Right atrium auricular region (tissue), 2 donors: ENCODE results near the gene ANXA7. TPM values are rescaled to one million over a fixed set of nuclear protein-coding genes. Genes with fewer than 3 reads are reported as not detected.
"Not testable (repeated sequence)": the region's sequence is repeated elsewhere in the genome, so short reads cannot be mapped to it uniquely, and the experiment has no call there.

Experiments used
- DNase-seq: peaks from one replicate; pipeline ENCODE4 v3.0.0-alpha.2; 2019; ENCODE audit warnings: low spot score
- H3K27ac ChIP-seq, 2 donors: fragments of 200-600 bp; sonication (generic); 1 replicate in 1 of 2; 2 replicates in 1 of 2; pipeline ENCODE4 v1.5.1; 2016 to 2019
- H3K27me3 ChIP-seq, 2 donors: fragments of 200-600 bp; sonication (generic); one replicate each; pipeline versions ENCODE4 v1.5.1 to v1.6.0; 2017 to 2019
- H3K36me3 ChIP-seq: fragments of 200-600 bp; sonication (generic); one replicate; pipeline ENCODE4 v1.5.1; 2016
- H3K4me1 ChIP-seq, 2 donors: fragments of 200-600 bp; sonication (generic); one replicate each; pipeline versions ENCODE4 v1.5.1 to v1.6.0; 2017 to 2019
- H3K4me3 ChIP-seq, 2 donors: fragments of 200-600 bp; sonication (generic); 1 replicate in 1 of 2; 2 replicates in 1 of 2; pipeline ENCODE4 v1.5.1; 2017 to 2019; ENCODE audit warnings: mild to moderate bottlenecking in 1 of 2, moderate library complexity in 1 of 2
- H3K9me3 ChIP-seq, 2 donors: fragments of 200-600 bp; sonication (generic); one replicate each; pipeline ENCODE4 v1.5.1; 2019
- CTCF ChIP-seq, 2 donors: fragments of 200-600 bp; sonication (generic); IDR thresholded peaks; one replicate each; pipeline ENCODE4 v1.5.1; 2019; ENCODE audit warnings: antibody characterized with exemption in 2 of 2
- total RNA-seq, 2 donors: library from RNA; depleted of rRNA; stranded (reverse); fragments of >200 nt; gene quantifications; one replicate each; pipeline ENCODE4 v1.1.0, GENCODE V29; 2016

ANXA7 gene
- total RNA-seq, 2 donors from 2014 or later, result 100 to 117 TPM

- Histone ChIP-seq H3K36me3 (peaks cover 42% of the 10 kb centered on the region), H3K4me1 (no peaks in the 10 kb centered on the region), H3K27me3 (no peaks in the 10 kb centered on the region), H3K27ac (no peak overlapping the region), H3K9me3 (no peaks in the 10 kb centered on the region), H3K4me3 (no peak overlapping the region)
- no peak for TF ChIP-seq CTCF (IDR thresholded peaks at IDR 0.05)
- DNase-seq, result no peak
These were observed 15.8 kb downstream of the ANXA7 start for GRCh38 chr10:73398024-73398423.

GRCh38 chr10:73394325-73394724, 19.5 kb downstream of the ANXA7 start:
- not testable (repeated sequence) for DNase-seq, H3K4me1 ChIP-seq, H3K27me3 ChIP-seq, H3K4me3 ChIP-seq, H3K27ac ChIP-seq, H3K9me3 ChIP-seq
- H3K36me3 ChIP-seq, result peaks cover 69% of the 10 kb centered on the region

GRCh38 chr10:73388228-73388627, 25.6 kb downstream of the ANXA7 start:
- Histone ChIP-seq H3K4me3 (no peak overlapping the region), H3K27ac (no peak overlapping the region), H3K36me3 (peaks cover 75% of the 10 kb centered on the region), H3K9me3 (no peaks in the 10 kb centered on the region), H3K4me1 (no peaks in the 10 kb centered on the region), H3K27me3 (no peaks in the 10 kb centered on the region)
- TF ChIP-seq CTCF (IDR thresholded peaks at IDR 0.05), result no peak
- no peak for DNase-seq

GRCh38 chr10:73386583-73386982, 27.3 kb downstream of the ANXA7 start:
- TF ChIP-seq CTCF (IDR thresholded peaks at IDR 0.05), result no peak
- Histone ChIP-seq H3K27me3 (no peaks in the 10 kb centered on the region), H3K27ac (no peak overlapping the region), H3K4me1 (no peaks in the 10 kb centered on the region), H3K4me3 (no peak overlapping the region), H3K9me3 (no peaks in the 10 kb centered on the region), H3K36me3 (peaks cover 83% of the 10 kb centered on the region)
- DNase-seq, result no peak

GRCh38 chr10:73379064-73379748, 34.7 kb downstream of the ANXA7 start:
- H3K9me3 ChIP-seq, result no peaks in the 10 kb centered on the region
- H3K4me1 ChIP-seq, result no peaks in the 10 kb centered on the region
- H3K4me3 ChIP-seq, result no peak overlapping the region
- no peaks in the 10 kb centered on the region for H3K27me3 ChIP-seq
- H3K27ac ChIP-seq, result no peak overlapping the region
- no peak for DNase-seq
- TF ChIP-seq CTCF (IDR thresholded peaks at IDR 0.05), result no peak
- H3K36me3 ChIP-seq, result peaks cover 85% of the 10 kb centered on the region

- no peak for DNase-seq
These were observed 37.2 kb downstream of the ANXA7 start for GRCh38 chr10:73376679-73377078.

More at GRCh38 chr10:73376679-73377078, 37.2 kb downstream of the ANXA7 start:
- no peak for TF ChIP-seq CTCF (IDR thresholded peaks at IDR 0.05)
- Histone ChIP-seq H3K4me3 (no peak overlapping the region), H3K4me1 (no peaks in the 10 kb centered on the region), H3K9me3 (no peaks in the 10 kb centered on the region), H3K36me3 (peaks cover 76% of the 10 kb centered on the region), H3K27ac (no peak overlapping the region), H3K27me3 (no peaks in the 10 kb centered on the region)
